ENCODE results near the gene PSMB11. TPM values are rescaled to one million over a fixed set of nuclear protein-coding genes. Genes with fewer than 3 reads are reported as not detected.
"Not testable (repeated sequence)": the region's sequence is repeated elsewhere in the genome, so short reads cannot be mapped to it uniquely, and the experiment has no call there.

Gene PSMB11
- total and polyA plus RNA-seq, 8 donors = not detected

DNA sequence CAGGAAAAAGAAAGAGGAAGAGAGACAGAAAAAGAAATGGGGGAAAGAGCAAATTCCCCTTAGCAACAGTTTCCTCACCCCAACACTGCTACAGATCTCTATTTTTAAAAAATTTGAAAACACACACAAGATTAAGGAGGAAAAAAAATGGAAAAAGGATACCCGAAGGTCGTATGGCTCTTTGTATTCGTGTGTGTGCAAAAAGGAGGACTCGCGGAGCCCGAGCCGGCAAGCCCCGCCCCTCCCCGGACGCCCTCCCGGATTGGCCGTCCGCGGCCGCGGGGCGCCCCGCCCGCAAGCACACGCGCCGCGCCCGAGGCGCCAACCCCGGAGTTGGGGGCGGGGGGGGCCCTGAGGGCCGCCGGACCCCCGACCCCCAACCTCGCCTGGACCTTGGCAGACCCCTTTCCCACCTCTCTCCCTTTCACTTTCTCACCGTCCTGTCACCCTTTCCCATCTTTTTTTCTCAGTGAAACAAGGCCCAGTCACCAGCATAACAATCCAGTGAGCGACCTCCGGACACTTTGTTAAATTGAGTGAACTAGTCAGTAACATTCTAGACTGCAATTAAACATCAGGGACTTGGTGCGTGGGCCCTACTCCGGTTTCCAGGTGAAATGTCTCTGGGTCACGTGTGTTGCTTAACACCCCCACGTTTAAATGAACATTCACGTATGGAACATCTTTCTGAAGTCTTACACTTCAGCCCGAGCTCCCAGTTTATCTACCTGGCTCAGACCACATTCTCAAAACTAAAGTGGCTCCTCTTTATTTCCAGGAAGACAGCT lies 31.9 kb upstream of the PSMB11 start, which contains the start of gene C14orf93:
Gene C14orf93, minus strand, starts transcription at position 205 of the 788 bp plus-strand sequence. CDS start 11,120 bp downstream, outside the sequence.
- Histone ChIP-seq H3K36me3 (no peaks in the 10 kb centered on the region), H3K27me3 (no peaks in the 10 kb centered on the region), H3K4me3 (peak within 1 kb of the TSS; percentile 34 to 54), H3K9me3 (no peaks in the 10 kb centered on the region), H3K4me1 (peaks cover 8 to 30% of the 10 kb centered on the region in 2 donors), H3K27ac (peak within 1 kb of the TSS; percentile 85 to 89)
- TF ChIP-seq, protein P1, sequence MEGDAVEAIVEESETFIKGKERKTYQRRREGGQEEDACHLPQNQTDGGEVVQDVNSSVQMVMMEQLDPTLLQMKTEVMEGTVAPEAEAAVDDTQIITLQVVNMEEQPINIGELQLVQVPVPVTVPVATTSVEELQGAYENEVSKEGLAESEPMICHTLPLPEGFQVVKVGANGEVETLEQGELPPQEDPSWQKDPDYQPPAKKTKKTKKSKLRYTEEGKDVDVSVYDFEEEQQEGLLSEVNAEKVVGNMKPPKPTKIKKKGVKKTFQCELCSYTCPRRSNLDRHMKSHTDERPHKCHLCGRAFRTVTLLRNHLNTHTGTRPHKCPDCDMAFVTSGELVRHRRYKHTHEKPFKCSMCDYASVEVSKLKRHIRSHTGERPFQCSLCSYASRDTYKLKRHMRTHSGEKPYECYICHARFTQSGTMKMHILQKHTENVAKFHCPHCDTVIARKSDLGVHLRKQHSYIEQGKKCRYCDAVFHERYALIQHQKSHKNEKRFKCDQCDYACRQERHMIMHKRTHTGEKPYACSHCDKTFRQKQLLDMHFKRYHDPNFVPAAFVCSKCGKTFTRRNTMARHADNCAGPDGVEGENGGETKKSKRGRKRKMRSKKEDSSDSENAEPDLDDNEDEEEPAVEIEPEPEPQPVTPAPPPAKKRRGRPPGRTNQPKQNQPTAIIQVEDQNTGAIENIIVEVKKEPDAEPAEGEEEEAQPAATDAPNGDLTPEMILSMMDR (IDR thresholded peaks at IDR 0.05) = no peak
- ATAC-seq = peak; percentile 56
- intact Hi-C loops (cut with DNase I) = no loop called here
- peak; percentile 78 to 93 (median 85) for DNase-seq

- intact Hi-C loops (cut with DNase I) = no loop called here
- TF ChIP-seq, protein P1 (IDR thresholded peaks at IDR 0.05) = no peak
- Histone ChIP-seq H3K9me3 (no peaks in the 10 kb centered on the region), H3K4me1 (peaks cover 8 to 10% of the 10 kb centered on the region in 2 donors), H3K36me3 (no peaks in the 10 kb centered on the region), H3K27me3 (no peaks in the 10 kb centered on the region), H3K27ac (no peak overlapping the region), H3K4me3 (no peak overlapping the region)
- no peak for DNase-seq
- ATAC-seq = no peak
Observed at GRCh38 chr14:23013054-23013748, 28.8 kb upstream of the PSMB11 start.

DNA sequence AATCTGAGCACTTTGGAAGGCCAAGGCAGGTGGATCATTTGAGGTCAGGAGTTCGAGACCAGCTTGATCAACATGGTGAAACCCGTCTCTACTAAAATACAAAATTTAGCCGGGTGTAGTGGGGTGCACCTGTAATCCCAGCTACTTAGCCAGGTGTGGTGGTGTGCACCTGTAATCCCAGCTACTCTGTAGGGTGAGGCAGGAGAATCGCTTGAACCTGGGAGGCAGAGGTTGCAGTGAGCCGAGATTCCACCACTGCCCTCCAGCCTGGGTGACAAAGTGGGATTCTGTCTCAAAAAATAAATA lies 28.3 kb upstream of the PSMB11 start:
- H3K4me1 ChIP-seq; intact Hi-C loops (cut with DNase I); H3K9me3 ChIP-seq; DNase-seq; H3K4me3 ChIP-seq; H3K36me3 ChIP-seq; H3K27me3 ChIP-seq; ATAC-seq; H3K27ac ChIP-seq: not testable (repeated sequence)

DNA sequence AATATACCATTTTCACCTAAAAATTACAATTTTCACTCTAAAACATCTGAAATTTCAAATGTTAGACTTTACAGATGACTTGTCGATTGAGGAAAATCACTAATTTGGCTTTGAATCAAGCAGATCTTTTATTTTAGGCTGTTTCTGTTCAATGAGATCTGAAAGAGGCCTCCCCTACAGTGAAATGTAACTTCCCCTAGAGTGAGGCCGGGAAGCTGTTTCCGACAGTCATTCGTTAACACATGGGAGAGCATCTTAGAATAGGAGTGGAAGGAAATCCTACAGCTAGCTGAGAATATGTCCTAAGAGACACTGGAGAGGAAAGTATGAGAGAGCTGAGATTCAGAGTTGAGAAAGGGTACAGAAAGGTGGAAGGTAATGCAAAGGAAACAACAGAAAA lies 26.4 kb upstream of the PSMB11 start:
- TF ChIP-seq, protein P1 (IDR thresholded peaks at IDR 0.05) = no peak
- Histone ChIP-seq H3K4me3 (no peak overlapping the region), H3K4me1 (no peaks in the 10 kb centered on the region), H3K9me3 (no peaks in the 10 kb centered on the region), H3K27me3 (no peaks in the 10 kb centered on the region), H3K36me3 (no peaks in the 10 kb centered on the region), H3K27ac (no peak overlapping the region)
- ATAC-seq (no peak), DNase-seq (no peak)
- intact Hi-C loops (cut with DNase I) = no loop called here

DNA sequence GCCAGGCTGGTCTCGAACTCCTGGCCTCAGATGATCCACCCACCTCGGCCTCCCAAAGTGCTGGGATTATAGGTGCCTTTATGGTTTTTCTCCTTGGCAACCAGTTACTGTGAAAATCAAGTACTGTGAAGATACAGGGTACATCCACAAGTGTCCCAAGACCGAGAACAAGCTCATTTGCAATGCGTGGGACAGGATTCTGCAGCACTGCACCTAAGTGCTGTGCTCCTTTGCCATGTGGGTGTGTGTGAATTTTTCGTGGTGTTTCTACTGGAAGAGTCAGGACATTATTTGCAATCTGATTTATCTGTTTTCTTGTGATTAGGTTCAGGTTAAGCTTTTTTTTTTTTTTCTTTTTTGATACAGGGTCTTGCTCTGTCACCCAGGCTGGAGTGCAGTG lies 24.9 kb upstream of the PSMB11 start:
- H3K9me3 ChIP-seq = no peaks in the 10 kb centered on the region
- no peaks in the 10 kb centered on the region for H3K27me3 ChIP-seq
- H3K27ac ChIP-seq = no peak overlapping the region
- TF ChIP-seq, protein P1 (IDR thresholded peaks at IDR 0.05) = no peak
- DNase-seq (no peak), ATAC-seq (no peak)
- H3K36me3 ChIP-seq = no peaks in the 10 kb centered on the region
- intact Hi-C loops (cut with DNase I) = no loop called here
- H3K4me1 ChIP-seq = no peaks in the 10 kb centered on the region
- no peak overlapping the region for H3K4me3 ChIP-seq

All from left lung (tissue), 10 donors.